ENCODE data around the gene FXYD7.

- TF ChIP-seq EZH2 (IDR thresholded peaks at IDR 0.05; ENCODE audit: low read length): no peak
- TF ChIP-seq CTCF (optimal IDR thresholded peaks at IDR 0.05 in 1 of 3, IDR thresholded peaks at IDR 0.05 in 1 of 3, conservative IDR thresholded peaks at IDR 0.05 in 1 of 3; ENCODE audit: extremely low read depth in 1 of 3, insufficient read depth in 2 of 3, low read length in 3 of 3): no peak
Measured at GRCh38 chr19:35166100-35167063, 23.3 kb downstream of the FXYD7 start.
